ENCODE data around the gene SMURF1.

SMURF1 gene

GRCh38 chr7:99116144-99116543, 27.8 kb downstream of the SMURF1 start:
- TF ChIP-seq CTCF (conservative IDR thresholded peaks at IDR 0.05; ENCODE audit: low read depth): no peak
- CTCF ChIA-PET: no interaction called here
- POLR2A ChIA-PET (ENCODE audit: low non-redundant PET): no interaction called here
- H3K27ac ChIP-seq: no peak overlapping the region
- DNase-seq (ENCODE audit: low spot score): no peak

DNA sequence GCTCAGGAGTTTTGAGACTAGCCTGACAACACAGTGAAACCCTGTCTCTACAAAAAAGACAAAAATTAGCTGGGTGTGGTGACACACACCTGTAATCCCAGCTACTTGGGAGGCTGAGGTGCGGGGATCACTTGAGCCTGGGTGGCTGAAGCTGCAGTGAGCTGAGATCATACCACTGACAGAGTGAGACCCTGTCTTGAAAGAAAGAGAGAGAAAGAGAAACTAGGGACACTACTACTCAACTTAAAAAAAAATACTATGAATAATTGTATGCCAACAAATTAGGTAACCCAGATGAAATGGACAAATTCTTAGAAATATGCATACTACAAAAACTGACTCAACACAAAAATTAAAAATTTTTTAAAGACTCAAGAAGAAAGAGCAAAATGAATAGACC, 28.5 kb downstream of the SMURF1 start:
- DNase-seq (ENCODE audit: low spot score): no peak
- no peak for TF ChIP-seq CTCF (conservative IDR thresholded peaks at IDR 0.05; ENCODE audit: low read depth)
- no peak overlapping the region for H3K27ac ChIP-seq
- CTCF ChIA-PET: no interaction called here
- POLR2A ChIA-PET (ENCODE audit: low non-redundant PET): no interaction called here

- no peak for DNase-seq (ENCODE audit: low spot score)
- ChIA-PET POLR2A (ENCODE audit: low non-redundant PET) (no interaction called here), CTCF (no interaction called here)
- no peak for TF ChIP-seq CTCF (conservative IDR thresholded peaks at IDR 0.05; ENCODE audit: low read depth)
- H3K27ac ChIP-seq: no peak overlapping the region
These were observed 30.9 kb downstream of the SMURF1 start for GRCh38 chr7:99112979-99113378.

DNA sequence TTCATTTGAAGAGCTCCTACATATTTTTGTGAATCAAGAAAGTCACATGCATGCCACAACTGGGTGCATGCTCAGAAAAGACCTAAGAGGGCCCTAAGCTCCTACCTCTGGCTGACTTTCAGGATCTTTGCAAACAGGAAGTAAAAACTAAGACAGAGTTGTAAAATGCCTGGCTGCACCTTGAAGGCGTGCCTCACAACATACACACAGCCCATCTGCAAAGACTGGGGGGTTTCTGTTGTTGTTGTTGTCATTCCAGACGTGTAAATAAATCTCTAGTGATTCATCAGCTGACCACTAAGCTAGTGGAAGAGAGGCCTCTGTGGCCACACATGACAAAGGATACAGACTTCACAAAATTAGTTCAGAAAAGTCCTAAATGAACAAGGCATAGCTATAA, 31.8 kb downstream of the SMURF1 start:
- no peak for DNase-seq (ENCODE audit: low spot score)
- TF ChIP-seq CTCF (conservative IDR thresholded peaks at IDR 0.05; ENCODE audit: low read depth): no peak
- CTCF ChIA-PET: no interaction called here
- no peak overlapping the region for H3K27ac ChIP-seq
- POLR2A ChIA-PET (ENCODE audit: low non-redundant PET): interaction anchor here (0.7 kb wide), 1 partner anchor 77 kb away, joined by 3 read pairs; no protein-coding TSS in a partner anchor

DNA sequence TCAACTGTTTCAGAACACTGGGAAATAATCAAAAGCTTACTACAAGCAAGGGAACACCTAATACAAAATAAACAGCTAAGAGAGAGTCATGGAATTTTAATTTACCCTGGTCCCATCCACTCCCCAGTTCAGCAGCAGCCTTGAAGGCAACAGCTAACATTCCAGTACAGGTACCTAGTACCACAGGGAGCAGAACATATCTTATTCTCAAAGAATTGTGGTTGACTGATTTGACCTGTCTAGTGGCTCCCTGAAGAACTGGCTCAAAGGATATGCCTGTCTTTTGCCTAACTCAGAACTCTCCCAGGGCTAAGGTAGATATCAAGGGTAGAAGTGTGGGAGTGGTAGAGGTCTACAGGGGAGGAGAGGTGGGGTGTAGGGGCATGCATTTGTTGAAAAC, 32.3 kb downstream of the SMURF1 start:
- no peak overlapping the region for H3K27ac ChIP-seq
- DNase-seq (ENCODE audit: low spot score): no peak
- POLR2A ChIA-PET (ENCODE audit: low non-redundant PET): no interaction called here
- TF ChIP-seq CTCF (conservative IDR thresholded peaks at IDR 0.05; ENCODE audit: low read depth): no peak
- CTCF ChIA-PET: no interaction called here

DNA sequence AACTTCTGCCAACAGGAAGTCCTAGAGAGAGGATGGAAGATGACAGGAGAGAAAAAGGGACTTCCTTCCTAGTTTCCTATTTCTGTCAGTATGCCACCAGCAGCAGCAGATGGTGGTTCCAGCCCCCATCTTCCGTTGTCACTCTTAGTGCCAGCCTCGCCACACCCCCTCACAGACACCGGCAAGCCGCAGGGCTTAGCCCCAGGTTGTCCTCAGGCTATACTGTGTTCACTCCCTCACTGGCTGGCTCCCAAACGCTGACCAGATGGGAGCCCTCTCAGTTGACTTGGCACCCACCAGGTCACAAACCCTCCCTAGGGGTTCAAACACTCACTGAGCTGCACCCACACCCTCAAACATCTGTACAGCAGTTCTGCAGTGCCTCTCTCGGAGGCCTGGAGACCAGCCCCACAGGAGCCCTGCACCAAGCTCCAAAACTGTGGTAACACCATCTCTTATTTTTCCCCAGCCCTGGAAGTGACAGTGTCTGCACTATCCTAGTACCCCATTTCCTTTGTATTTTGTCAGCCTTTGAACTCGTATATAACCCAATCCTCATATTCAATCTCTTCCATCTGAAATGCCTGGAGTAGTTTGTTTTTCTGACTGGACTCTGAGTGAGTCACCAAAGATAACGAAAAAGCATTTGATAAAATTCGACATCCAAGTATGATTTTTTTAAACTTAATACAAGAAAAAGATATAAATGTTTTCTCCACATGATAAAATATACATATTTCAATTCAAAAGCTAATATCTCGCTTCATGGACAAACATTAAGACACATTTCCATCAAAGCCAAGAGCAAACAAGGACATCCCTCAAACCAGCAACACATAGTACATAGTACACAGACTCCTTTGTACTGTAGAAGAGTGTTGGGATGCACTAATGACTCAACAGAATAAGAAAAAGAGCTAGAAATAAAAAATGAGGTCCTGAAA, 34.5 kb downstream of the SMURF1 start:
- ChIA-PET POLR2A (ENCODE audit: low non-redundant PET) (no interaction called here), CTCF (interaction anchor here (0.6 kb wide), 1 partner anchor 106 kb away, joined by 3 read pairs; no protein-coding TSS in a partner anchor)
- no peak for DNase-seq (ENCODE audit: low spot score)
- TF ChIP-seq CTCF (conservative IDR thresholded peaks at IDR 0.05; ENCODE audit: low read depth): no peak
- H3K27ac ChIP-seq: peak overlapping the region; percentile 71
